Fibroblast of lung (primary cell): ENCODE results near the gene EHHADH. TPM values are rescaled to one million over a fixed set of nuclear protein-coding genes. Genes with fewer than 3 reads are reported as not detected.

ENCODE experiments used
- DNase-seq, 2 donors: peaks; one replicate each; pipeline versions ENCODE4 v3.0.0 to v3.0.0-alpha.2; 2010; ENCODE audit warnings: low read depth in 2 of 2
- H2AFZ ChIP-seq: 2 replicates; pipeline ENCODE4 v1.5.1; 2012; ENCODE audit warnings: low read length, control low read depth, inconsistent platforms
- H3K27ac ChIP-seq: 2 replicates; pipeline ENCODE4 v1.5.1; 2011; ENCODE audit warnings: low read length, control low read depth; ENCODE audit not compliant: insufficient read depth
- H3K27me3 ChIP-seq: 2 replicates; pipeline ENCODE4 v1.5.1; 2011; ENCODE audit warnings: mild to moderate bottlenecking, low read length; ENCODE audit not compliant: control insufficient read depth, insufficient read depth
- H3K36me3 ChIP-seq: 2 replicates; pipeline ENCODE4 v1.5.1; 2011; ENCODE audit warnings: low read length; ENCODE audit not compliant: control insufficient read depth, insufficient read depth
- H3K4me1 ChIP-seq: 2 replicates; pipeline ENCODE4 v1.5.1; 2011; ENCODE audit warnings: low read length; ENCODE audit not compliant: control insufficient read depth, insufficient read depth; ENCODE audit errors: extremely low read depth
- H3K4me2 ChIP-seq: 2 replicates; pipeline ENCODE4 v1.5.1; 2011; ENCODE audit warnings: low read length, control low read depth; ENCODE audit not compliant: insufficient read depth; ENCODE audit errors: extremely low read depth
- H3K4me3 ChIP-seq, 4 experiments: fragments of 200-600 bp in 1 of 4; sonication (generic) in 1 of 4; replicated peaks in 1 of 4; 2 replicates each; pipeline ENCODE4 v1.5.1; 2011 to 2016; ENCODE audit warnings: low read length in 4 of 4, low read depth in 3 of 4, mild to moderate bottlenecking in 3 of 4, control low read depth in 2 of 4, inconsistent platforms in 1 of 4, mixed read lengths in 1 of 4; ENCODE audit not compliant: insufficient read depth in 1 of 4; ENCODE audit errors: control extremely low read depth in 1 of 4
- H3K79me2 ChIP-seq: 2 replicates; pipeline ENCODE4 v1.5.1; 2012; ENCODE audit warnings: mild to moderate bottlenecking, low read length, inconsistent platforms; ENCODE audit not compliant: control insufficient read depth, insufficient read depth
- H3K9ac ChIP-seq: 2 replicates; pipeline ENCODE4 v1.5.1; 2011; ENCODE audit warnings: mild to moderate bottlenecking, low read length, control low read depth; ENCODE audit not compliant: insufficient read depth
- H3K9me3 ChIP-seq: 2 replicates; pipeline ENCODE4 v1.5.1; 2012; ENCODE audit warnings: low read depth, low read length; ENCODE audit not compliant: control insufficient read depth, insufficient read depth
- H4K20me1 ChIP-seq: 2 replicates; pipeline ENCODE4 v1.5.1; 2011; ENCODE audit warnings: low read length; ENCODE audit not compliant: control insufficient read depth, insufficient read depth; ENCODE audit errors: extremely low read depth
- CTCF ChIP-seq, 2 donors: IDR thresholded peaks in 1 of 2; conservative IDR thresholded peaks in 1 of 2; 1 replicate in 1 of 2; 2 replicates in 1 of 2; pipeline ENCODE4 v1.5.1; 2011 to 2012; ENCODE audit warnings: low read length in 2 of 2, control low read depth in 1 of 2, inconsistent platforms in 1 of 2, low read depth in 1 of 2, mild to moderate bottlenecking in 1 of 2
- EZH2 ChIP-seq: IDR thresholded peaks from 2 replicates; pipeline ENCODE4 v1.5.1; 2012; ENCODE audit warnings: low read length, control low read depth, mild to moderate bottlenecking; ENCODE audit errors: missing control alignments
- polyA plus RNA-seq, 2 donors: library from polyadenylated mRNA; depleted of rRNA in 1 of 2; stranded (reverse) in 1 of 2; unstranded in 1 of 2; fragments of >200 nt; gene quantifications; 2 replicates each; pipeline ENCODE4 v1.2.1, GENCODE V29; 2011 to 2012; ENCODE audit warnings: missing spikeins in 1 of 2
- total RNA-seq: library from RNA; depleted of rRNA; stranded (reverse); fragments of >200 nt; gene quantifications from 2 replicates; pipeline ENCODE4 v1.2.1, GENCODE V29; 2014

Gene EHHADH
- total and polyA plus RNA-seq, 2 donors (not counting 1 experiment from before 2014, with no cell fraction given) = 6.0 to 6.8 TPM

- Histone ChIP-seq H3K4me1 (no peaks in the 10 kb centered on the region), H3K36me3 (no peaks in the 10 kb centered on the region), H3K27me3 (no peaks in the 10 kb centered on the region), H3K79me2 (no peaks in the 10 kb centered on the region), H4K20me1 (no peaks in the 10 kb centered on the region), H2AFZ (no peak overlapping the region), H3K4me3 (no peak overlapping the region), H3K4me2 (no peak overlapping the region), H3K9ac (no peak overlapping the region), H3K9me3 (no peaks in the 10 kb centered on the region), H3K27ac (no peak overlapping the region)
- TF ChIP-seq CTCF (conservative IDR thresholded peaks at IDR 0.05 in 1 of 2, IDR thresholded peaks at IDR 0.05 in 1 of 2; ENCODE audit: low read depth in 1 of 2, low read length in 2 of 2) = no peak
- no peak for TF ChIP-seq EZH2
- no peak for DNase-seq
Observed at GRCh38 chr3:185264849-185265553, 11.2 kb upstream of the EHHADH start.

GRCh38 chr3:185263423-185263822, 9.6 kb upstream of the EHHADH start:
- H3K36me3 ChIP-seq = no peaks in the 10 kb centered on the region
- H3K4me3 ChIP-seq = no peak overlapping the region
- H3K79me2 ChIP-seq = no peaks in the 10 kb centered on the region
- H4K20me1 ChIP-seq = no peaks in the 10 kb centered on the region
- TF ChIP-seq CTCF (conservative IDR thresholded peaks at IDR 0.05 in 1 of 2, IDR thresholded peaks at IDR 0.05 in 1 of 2; ENCODE audit: low read depth in 1 of 2, low read length in 2 of 2) (no peak), EZH2 (no peak)
- H3K4me1 ChIP-seq = no peaks in the 10 kb centered on the region
- no peak overlapping the region for H3K9ac ChIP-seq
- no peaks in the 10 kb centered on the region for H3K27me3 ChIP-seq
- DNase-seq = no peak
- H3K27ac ChIP-seq = no peak overlapping the region
- H3K9me3 ChIP-seq = no peaks in the 10 kb centered on the region
- H2AFZ ChIP-seq = no peak overlapping the region
- H3K4me2 ChIP-seq = no peak overlapping the region

GRCh38 chr3:185257334-185257733, 3.5 kb upstream of the EHHADH start:
- H3K9ac ChIP-seq = no peak overlapping the region
- TF ChIP-seq CTCF (conservative IDR thresholded peaks at IDR 0.05 in 1 of 2, IDR thresholded peaks at IDR 0.05 in 1 of 2; ENCODE audit: low read depth in 1 of 2, low read length in 2 of 2) = no peak
- TF ChIP-seq EZH2 = no peak
- no peaks in the 10 kb centered on the region for H3K9me3 ChIP-seq
- no peak for DNase-seq
- no peaks in the 10 kb centered on the region for H3K79me2 ChIP-seq
- H3K36me3 ChIP-seq = no peaks in the 10 kb centered on the region
- H3K27me3 ChIP-seq = no peaks in the 10 kb centered on the region
- H2AFZ ChIP-seq = no peak overlapping the region
- no peak overlapping the region for H3K27ac ChIP-seq
- no peak overlapping the region for H3K4me2 ChIP-seq
- H3K4me3 ChIP-seq = no peak overlapping the region
- H4K20me1 ChIP-seq = no peaks in the 10 kb centered on the region
- H3K4me1 ChIP-seq = no peaks in the 10 kb centered on the region
